ENCODE data around the gene MBL2. TPM values are rescaled to one million over a fixed set of nuclear protein-coding genes. Genes with fewer than 3 reads are reported as not detected.

MBL2 gene
- polyA plus RNA-seq, 1 donor from 2014 or later = not detected

GRCh38 chr10:52739380-52740154 is 33.0 kb downstream of the MBL2 start:
- Mint-ChIP-seq H3K9me3 (peaks cover 0 to 4% (median 0%) of the 10 kb centered on the region in 3 donors), H3K4me1 (no peaks in the 10 kb centered on the region), H3K36me3 (peaks cover 3% of the 10 kb centered on the region), H3K4me3 (no peak overlapping the region), H3K27me3 (peaks cover 2% of the 10 kb centered on the region), H3K27ac (no peak overlapping the region)

DNA sequence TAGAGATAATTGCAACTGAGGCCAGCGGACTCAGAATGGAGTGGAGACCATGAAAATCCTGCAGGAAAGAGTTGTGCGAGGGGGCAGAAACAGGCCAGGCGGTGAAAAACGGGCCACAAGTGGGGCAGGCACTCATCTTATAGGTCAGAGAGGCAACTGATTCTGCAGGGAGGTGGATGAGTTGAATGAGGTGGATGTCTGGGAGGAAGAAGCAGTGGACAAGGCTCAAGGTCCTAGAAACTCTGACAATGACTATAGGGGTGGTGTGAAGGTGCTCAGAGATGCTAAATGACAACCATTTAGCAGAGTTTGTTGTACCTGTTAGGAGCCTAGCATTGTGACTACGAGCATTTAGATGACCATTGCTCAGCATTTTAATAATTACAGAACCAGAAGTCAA is 33.6 kb downstream of the MBL2 start:
- no peaks in the 10 kb centered on the region for H3K4me1 Mint-ChIP-seq
- no peak overlapping the region for H3K27ac Mint-ChIP-seq
- H3K9me3 Mint-ChIP-seq = peaks cover 0 to 4% (median 0%) of the 10 kb centered on the region in 3 donors
- peaks cover 2% of the 10 kb centered on the region for H3K27me3 Mint-ChIP-seq
- H3K36me3 Mint-ChIP-seq = peaks cover 3% of the 10 kb centered on the region
- no peak overlapping the region for H3K4me3 Mint-ChIP-seq

DNA sequence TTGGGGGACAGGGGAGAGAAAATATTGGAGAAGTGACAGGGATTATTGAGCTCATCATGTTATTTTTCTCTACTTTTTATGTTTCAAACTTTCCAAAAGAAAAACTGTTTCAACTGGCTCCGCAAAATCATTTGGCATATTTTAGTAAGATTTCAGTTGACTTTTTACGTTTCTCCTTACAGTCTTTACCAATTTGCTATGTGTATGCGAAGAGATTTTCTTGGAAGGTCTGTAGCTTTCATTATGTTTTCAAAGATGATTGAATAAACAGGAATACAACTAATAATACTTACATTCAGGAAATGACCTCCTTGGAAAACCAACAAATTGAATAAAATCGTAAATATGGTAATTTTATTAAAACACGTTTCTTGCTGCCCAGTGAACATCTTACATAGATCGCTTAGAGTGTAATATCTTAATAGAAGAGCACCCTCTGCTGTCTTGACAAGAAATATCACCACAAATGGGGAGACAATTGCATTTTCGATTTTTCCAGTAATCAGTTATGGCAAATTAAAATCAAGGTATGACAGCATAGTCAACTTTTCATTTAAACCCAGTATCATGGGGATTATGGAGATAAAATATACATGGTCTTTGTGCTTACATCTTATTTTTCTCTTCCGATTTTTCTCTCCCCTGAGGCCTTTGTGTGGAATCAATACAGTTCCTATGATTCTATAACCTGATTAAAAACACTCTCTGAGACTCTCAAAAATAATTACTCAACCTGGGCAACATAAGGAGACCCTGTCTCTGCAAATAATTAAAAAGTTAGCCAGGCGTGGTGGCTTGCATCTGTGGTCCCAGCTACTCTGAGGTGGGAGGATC is 43.1 kb downstream of the MBL2 start:
- Mint-ChIP-seq H3K9me3 (peaks cover 0 to 4% (median 1%) of the 10 kb centered on the region in 3 donors), H3K4me3 (no peak overlapping the region), H3K4me1 (no peaks in the 10 kb centered on the region), H3K27ac (no peak overlapping the region), H3K27me3 (no peaks in the 10 kb centered on the region), H3K36me3 (no peaks in the 10 kb centered on the region)

GRCh38 chr10:52720018-52720417 is 52.6 kb downstream of the MBL2 start:
- Mint-ChIP-seq H3K4me3 (no peak overlapping the region), H3K27ac (no peak overlapping the region), H3K9me3 (peaks cover 0 to 7% (median 2%) of the 10 kb centered on the region in 3 donors), H3K4me1 (no peaks in the 10 kb centered on the region), H3K27me3 (no peaks in the 10 kb centered on the region), H3K36me3 (no peaks in the 10 kb centered on the region)
